Esophagus squamous epithelium (tissue), 5 donors: ENCODE measurements around the gene ADRA2B. TPM values are rescaled to one million over a fixed set of nuclear protein-coding genes. Genes with fewer than 3 reads are reported as not detected.

Source experiments
- DNase-seq: peaks from one replicate; lab custom pipeline; 2025; lab: John Stamatoyannopoulos, UW
- H3K27ac ChIP-seq, 4 donors: fragments of 200-600 bp; sonication (generic); one replicate each; pipeline ENCODE4 v1.5.1; 2016 to 2019; ENCODE audit warnings: mild to moderate bottlenecking in 1 of 4
- H3K27me3 ChIP-seq, 4 donors: fragments of 200-600 bp; sonication (generic); 1 replicate in 3 of 4; 2 replicates in 1 of 4; pipeline versions ENCODE4 v1.5.1 to v1.6.0; 2017 to 2021; ENCODE audit warnings: antibody characterized with exemption in 1 of 4
- H3K36me3 ChIP-seq, 3 donors: fragments of 200-600 bp; sonication (generic); one replicate each; pipeline ENCODE4 v1.5.1; 2016 to 2019
- H3K4me1 ChIP-seq, 3 donors: fragments of 200-600 bp; sonication (generic); one replicate each; pipeline ENCODE4 v1.5.1; 2017 to 2019
- H3K4me3 ChIP-seq, 4 donors: fragments of 200-600 bp; sonication (generic); 1 replicate in 3 of 4; 2 replicates in 1 of 4; pipeline ENCODE4 v1.5.1; 2016 to 2019; ENCODE audit warnings: mild to moderate bottlenecking in 2 of 4, moderate library complexity in 1 of 4
- H3K9me3 ChIP-seq, 3 donors: fragments of 200-600 bp; sonication (generic); one replicate each; pipeline ENCODE4 v1.5.1; 2016 to 2019
- CTCF ChIP-seq, 6 experiments: fragments of 450-650 bp in 4 of 6; fragments of 200-600 bp in 2 of 6; sonication (generic) in 2 of 6; IDR thresholded peaks; one replicate each; pipeline ENCODE4 v1.5.1; 2016 to 2019; ENCODE audit warnings: antibody characterized with exemption in 6 of 6, mild to moderate bottlenecking in 4 of 6, moderate library complexity in 4 of 6
- POLR2A ChIP-seq, 4 donors: fragments of 450-650 bp; IDR thresholded peaks; one replicate each; pipeline ENCODE4 v1.6.1; 2017; ENCODE audit warnings: antibody characterized with exemption in 4 of 4, mild to moderate bottlenecking in 4 of 4, moderate library complexity in 3 of 4
- WGBS, 2 donors: methylation state at CpG; one replicate each; pipeline ENCODE4 v1.1.5; 2018; 5-methylcytosine and 5-hydroxymethylcytosine counted together
- intact Hi-C: fragments of 100-400 bp; cut with DNase I; formaldehyde crosslinking; loops from one replicate; pipeline ENCODE4 v1.15.0; 2022
- total RNA-seq, 4 donors: library from RNA; depleted of rRNA; stranded (reverse); fragments of >200 nt; gene quantifications; one replicate each; pipeline ENCODE4 v1.1.0, GENCODE V29; 2016
- donor health status: DM: yes; HTN: yes; CAD: no.

The ADRA2B gene
- total RNA-seq, 4 donors from 2014 or later: 0.04 to 1.2 (median 0.38) TPM; not detected in 1

- TF ChIP-seq POLR2A (IDR thresholded peaks at IDR 0.05): no peak
- no peak for TF ChIP-seq CTCF (IDR thresholded peaks at IDR 0.05)
- intact Hi-C loops: no loop called here
- WGBS, 2 donors: 0 to 33% methylated on average over 1 of the region's 3 CpGs
- no peaks in the 10 kb centered on the region for H3K27me3 ChIP-seq
- no peak for DNase-seq
- peak overlapping the region in 3 of 4 donors; percentile 50 to 82 (median 69) for H3K4me3 ChIP-seq
- no peaks in the 10 kb centered on the region for H3K9me3 ChIP-seq
- peaks cover 16 to 62% (median 16%) of the 10 kb centered on the region in 3 donors for H3K4me1 ChIP-seq
- H3K27ac ChIP-seq: peak overlapping the region; percentile 55 to 75 (median 64)
- no peaks in the 10 kb centered on the region for H3K36me3 ChIP-seq
Measured at GRCh38 chr2:96145848-96146152, 29.4 kb upstream of the ADRA2B start.

GRCh38 chr2:96145036-96145847 lies 28.9 kb upstream of the ADRA2B start, which contains the start of gene DUSP2:
Gene DUSP2, minus strand, starts transcription at chr2:96145440. Its CDS starts 86 bp downstream, at chr2:96145354.
- Histone ChIP-seq H3K9me3 (no peaks in the 10 kb centered on the region), H3K36me3 (no peaks in the 10 kb centered on the region), H3K4me3 (peak within 1 kb of the TSS; percentile 50 to 82 (median 62)), H3K27ac (peak within 1 kb of the TSS; percentile 55 to 75 (median 64)), H3K4me1 (peaks cover 16 to 62% (median 16%) of the 10 kb centered on the region in 3 donors), H3K27me3 (no peaks in the 10 kb centered on the region)
- WGBS, 2 donors: 13 to 46% methylated on average over 2 to 8 of the region's 94 CpGs
- TF ChIP-seq CTCF (IDR thresholded peaks at IDR 0.05) (no peak), POLR2A (IDR thresholded peaks at IDR 0.05) (peak in 2 of 4 donors; percentile 56 to 85)
- DNase-seq: peak; percentile 48
- intact Hi-C loops: no loop called here

GRCh38 chr2:96144481-96145035 lies 28.2 kb upstream of the ADRA2B start:
- DNase-seq: no peak
- peak overlapping the region; percentile 49 to 75 (median 59) for H3K27ac ChIP-seq
- H3K27me3 ChIP-seq: no peaks in the 10 kb centered on the region
- intact Hi-C loops: no loop called here
- WGBS, 2 donors: 2 to 5% methylated on average over 9 to 18 of the region's 35 CpGs
- no peaks in the 10 kb centered on the region for H3K9me3 ChIP-seq
- no peak for TF ChIP-seq POLR2A (IDR thresholded peaks at IDR 0.05)
- no peak for TF ChIP-seq CTCF (IDR thresholded peaks at IDR 0.05)
- peaks cover 16 to 64% (median 16%) of the 10 kb centered on the region in 3 donors for H3K4me1 ChIP-seq
- peak overlapping the region; percentile 50 to 82 (median 62) for H3K4me3 ChIP-seq
- H3K36me3 ChIP-seq: no peaks in the 10 kb centered on the region

GRCh38 chr2:96143848-96144480 lies 27.6 kb upstream of the ADRA2B start:
- H3K27ac ChIP-seq: peak overlapping the region in 1 of 4 donors; percentile 49
- DNase-seq: no peak
- H3K27me3 ChIP-seq: no peaks in the 10 kb centered on the region
- intact Hi-C loops: no loop called here
- no peaks in the 10 kb centered on the region for H3K36me3 ChIP-seq
- no peaks in the 10 kb centered on the region for H3K9me3 ChIP-seq
- TF ChIP-seq POLR2A (IDR thresholded peaks at IDR 0.05): no peak
- TF ChIP-seq CTCF (IDR thresholded peaks at IDR 0.05): peak in 3 of 6 experiments; percentile 34 to 55 (median 39)
- peaks cover 15 to 68% (median 16%) of the 10 kb centered on the region in 3 donors for H3K4me1 ChIP-seq
- WGBS, 2 donors: 57 to 70% methylated on average over 3 to 14 of the region's 23 CpGs
- peak overlapping the region; percentile 50 to 82 (median 62) for H3K4me3 ChIP-seq
